ENCODE results near the gene CAMSAP3.

CAMSAP3 gene

GRCh38 chr19:7579182-7579581 lies 16.5 kb upstream of the CAMSAP3 start:
- no peak for DNase-seq

DNA sequence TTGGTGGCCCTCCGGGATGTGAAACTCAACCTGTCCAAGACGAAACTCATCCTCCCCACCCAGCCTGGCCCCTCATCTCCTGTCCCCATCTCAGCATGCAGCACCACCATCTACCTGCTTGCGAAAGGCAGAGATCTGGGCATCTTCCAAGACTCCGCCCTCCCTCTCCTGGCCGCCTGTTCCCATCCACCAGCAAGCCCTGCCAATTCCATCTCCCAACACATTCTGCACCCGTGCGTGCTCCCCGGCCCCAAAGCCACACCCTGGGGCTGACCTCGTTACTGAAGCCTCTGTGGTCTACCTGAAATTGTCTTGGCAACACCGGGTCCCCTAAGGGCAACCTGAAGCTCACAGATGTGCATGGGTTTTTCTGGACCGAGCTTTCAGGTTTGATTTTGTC lies 13.2 kb upstream of the CAMSAP3 start:
- no peak for DNase-seq

DNA sequence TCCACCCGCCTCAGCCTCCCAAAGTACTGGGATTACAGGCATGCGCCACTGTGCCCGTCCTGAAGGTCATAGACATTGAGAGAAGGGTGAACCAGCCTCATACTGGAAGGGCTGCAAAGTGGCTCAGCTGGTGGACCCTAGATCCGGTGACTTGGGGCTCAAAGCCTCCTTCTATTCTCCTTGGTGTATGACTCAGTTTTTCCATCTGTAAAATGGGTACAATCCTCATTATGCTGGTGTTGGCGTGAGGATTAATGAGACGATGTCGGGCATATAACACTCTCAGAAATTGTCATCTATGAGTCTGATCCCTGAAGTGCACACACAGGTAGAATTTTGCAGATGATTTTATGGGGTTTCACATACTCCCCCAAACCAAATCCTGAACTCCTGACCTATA lies 5.8 kb upstream of the CAMSAP3 start:
- DNase-seq: no peak

DNA sequence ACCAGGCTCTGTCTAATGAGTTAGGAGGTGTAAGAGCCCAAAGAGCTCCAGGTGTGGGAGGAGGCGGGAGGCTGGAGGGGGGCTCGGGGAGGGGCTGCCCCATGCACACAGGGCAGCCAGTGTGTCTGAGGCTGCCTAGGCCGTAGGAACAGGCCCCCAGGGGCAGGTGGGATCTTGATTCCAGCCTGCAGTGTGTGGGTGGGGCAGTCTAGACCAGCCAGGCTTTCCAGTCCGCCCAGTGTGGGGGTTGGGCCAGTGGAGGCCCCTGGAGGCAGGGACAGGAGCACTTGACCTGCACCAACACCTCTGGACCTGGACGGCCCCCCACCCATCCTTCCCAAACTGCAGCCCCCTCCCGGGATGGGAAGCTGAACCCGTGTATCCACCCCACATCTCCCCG lies 5.4 kb upstream of the CAMSAP3 start:
- no peak for DNase-seq

DNA sequence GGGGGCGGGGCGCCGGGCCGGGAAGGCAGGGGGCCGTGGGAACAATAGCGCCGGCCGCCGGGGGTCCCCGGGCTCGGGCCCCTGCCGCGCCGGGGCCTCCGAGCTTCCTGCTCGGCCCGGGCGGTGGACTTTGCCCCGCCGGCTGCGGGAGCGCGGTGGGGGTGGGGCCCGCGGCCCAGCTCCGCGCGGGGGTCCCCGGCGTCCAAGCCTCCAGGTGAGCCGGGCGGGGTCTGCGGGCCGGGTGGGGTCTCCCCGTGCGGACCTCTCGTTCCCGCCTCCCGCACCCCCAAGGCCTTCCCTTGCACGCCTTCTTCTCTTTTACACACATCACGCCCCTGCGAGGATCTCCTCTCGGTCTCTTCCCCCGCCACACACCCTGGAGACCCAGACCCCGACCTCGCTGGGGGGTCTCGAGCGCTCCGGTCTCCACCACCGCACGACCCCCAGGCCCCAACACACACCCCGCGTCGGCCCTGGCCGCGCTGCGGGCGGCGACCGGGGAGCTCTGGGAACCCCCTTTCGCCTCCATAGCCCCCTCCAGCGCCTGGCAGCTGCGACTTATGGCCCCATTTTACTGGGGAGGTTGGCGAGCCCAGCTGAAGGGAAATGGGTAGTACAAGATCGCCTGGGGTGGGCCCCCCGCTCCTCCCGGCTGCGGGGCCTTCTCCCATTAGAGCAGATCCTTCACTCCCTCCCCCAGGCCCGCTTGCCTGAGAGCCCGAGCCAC lies 711 bp downstream of the CAMSAP3 start:
- DNase-seq: no peak

- no peak for DNase-seq
Measured at GRCh38 chr19:7597689-7598088, 2.0 kb downstream of the CAMSAP3 start.

DNA sequence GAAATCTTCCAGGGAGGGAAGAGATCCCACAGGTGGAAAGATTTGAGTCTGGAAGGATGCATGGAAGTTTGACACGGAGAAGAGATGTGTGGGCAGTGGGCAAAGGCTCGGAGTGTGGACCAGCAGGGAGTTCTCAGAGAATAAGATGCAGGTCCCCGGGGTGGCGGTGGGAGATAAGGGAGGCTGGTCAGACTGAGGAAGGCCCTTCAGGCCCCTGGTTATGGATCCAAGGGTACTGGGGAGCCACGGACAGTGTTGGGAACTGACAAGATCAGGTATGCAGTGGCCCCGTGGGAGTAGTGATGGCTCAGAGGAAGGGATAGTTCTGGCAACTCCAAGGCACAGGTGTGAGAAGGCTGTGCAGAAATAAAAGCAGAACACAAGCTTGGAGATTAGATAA lies 2.5 kb downstream of the CAMSAP3 start:
- DNase-seq: no peak

DNA sequence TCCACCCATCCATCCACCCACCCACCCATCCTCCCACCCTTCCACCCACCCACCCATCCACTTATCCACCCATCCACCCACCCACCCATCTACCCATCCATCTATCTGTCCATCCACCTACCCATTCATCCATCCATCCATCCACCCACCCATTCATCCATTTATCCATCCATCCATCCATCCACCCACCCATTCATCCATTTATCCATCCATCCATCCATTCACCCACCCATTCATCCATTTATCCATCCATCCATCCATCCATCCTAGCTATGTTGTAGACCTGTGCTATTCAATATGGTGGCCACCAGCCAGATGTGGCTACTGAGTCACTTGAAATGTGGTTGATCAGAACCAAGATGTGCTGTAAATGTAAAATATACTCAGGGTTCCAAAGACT lies 5.1 kb downstream of the CAMSAP3 start:
- DNase-seq: no peak

GRCh38 chr19:7602240-7602934 lies 6.7 kb downstream of the CAMSAP3 start:
- DNase-seq: no peak

DNA sequence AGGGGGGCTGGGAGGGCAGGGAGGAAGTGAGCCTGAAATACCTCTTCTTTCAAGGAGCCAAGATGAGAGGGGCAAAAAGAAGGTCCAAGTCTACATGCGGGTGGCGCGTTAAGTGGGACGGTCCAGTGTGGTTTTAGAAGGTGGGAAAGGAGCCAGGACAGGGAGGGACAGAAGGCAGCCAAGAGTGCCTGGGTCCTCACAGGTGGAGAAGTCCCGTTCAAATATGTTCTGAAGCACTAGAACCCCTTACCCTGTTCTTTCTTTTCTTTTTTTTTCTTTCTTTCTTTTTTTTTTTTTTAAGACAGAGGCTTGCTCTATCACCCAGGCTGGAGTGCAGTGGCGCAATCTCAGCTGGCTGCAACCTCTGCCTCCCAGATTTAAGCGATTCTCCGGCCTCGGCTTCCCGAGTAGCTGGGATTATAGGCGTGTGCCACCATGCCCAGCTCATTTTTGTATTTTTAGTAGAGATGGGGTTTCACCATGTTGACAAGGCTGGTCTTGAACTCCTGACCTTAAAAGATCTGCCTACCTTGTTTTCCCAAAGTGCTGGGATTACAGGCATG lies 7.4 kb downstream of the CAMSAP3 start:
- DNase-seq: no peak

GRCh38 chr19:7603919-7604318 lies 8.3 kb downstream of the CAMSAP3 start:
- no peak for DNase-seq

- DNase-seq: no peak
Measured at GRCh38 chr19:7605490-7606222, 10.0 kb downstream of the CAMSAP3 start.

DNA sequence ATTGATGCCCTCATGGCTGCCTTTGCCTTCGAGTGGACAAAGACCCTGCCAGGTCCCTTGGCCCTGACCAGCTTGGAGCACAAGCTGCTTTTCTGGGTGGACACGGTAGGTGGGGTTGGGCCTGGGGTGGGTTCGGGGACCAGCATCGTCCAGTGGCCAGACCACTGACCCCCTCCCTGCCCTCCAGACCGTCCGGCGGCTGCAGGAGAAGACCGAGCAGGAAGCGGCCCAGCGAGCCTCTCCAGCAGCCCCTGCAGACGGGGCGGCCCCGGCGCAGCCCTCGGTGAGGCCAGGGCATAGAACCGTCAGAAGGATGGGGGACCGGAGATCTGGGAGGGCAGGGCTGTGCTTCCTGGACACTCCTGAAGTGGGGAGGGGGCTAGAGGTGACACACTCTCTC lies 10.6 kb downstream of the CAMSAP3 start:
- no peak for DNase-seq

- no peak for DNase-seq
Measured at GRCh38 chr19:7607212-7607873, 11.7 kb downstream of the CAMSAP3 start.

DNA sequence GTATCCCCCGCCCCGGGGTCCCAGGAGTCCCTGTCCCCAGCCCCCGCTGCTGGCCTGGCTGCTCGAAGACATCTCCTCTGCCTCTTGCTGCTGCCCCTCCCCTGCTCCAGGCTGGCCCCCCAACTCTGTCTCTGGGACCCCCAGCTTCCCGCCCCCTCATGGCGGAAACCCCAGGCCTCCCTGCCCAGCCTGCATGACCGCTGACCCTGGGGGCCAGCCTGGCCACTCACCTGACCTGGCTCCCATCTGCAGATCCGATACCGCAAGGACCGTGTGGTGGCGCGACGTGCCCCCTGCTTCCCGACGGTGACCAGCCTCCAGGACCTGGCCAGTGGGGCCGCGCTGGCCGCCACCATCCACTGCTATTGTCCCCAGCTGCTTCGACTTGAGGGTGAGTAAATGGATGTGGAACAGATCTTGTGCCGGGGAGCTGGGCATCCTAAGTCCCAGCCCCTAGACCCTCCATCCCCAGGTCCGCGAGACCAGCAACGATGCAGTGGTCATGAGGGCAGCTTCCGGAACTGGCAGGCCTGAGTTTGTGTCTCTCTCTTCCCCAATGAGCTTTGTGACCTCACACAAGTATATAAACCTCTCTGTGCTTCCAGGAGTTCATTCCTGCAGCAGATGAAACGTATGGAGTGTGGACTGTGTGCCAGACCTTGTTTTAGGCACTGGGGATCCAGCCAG lies 12.4 kb downstream of the CAMSAP3 start:
- no peak for DNase-seq

DNA sequence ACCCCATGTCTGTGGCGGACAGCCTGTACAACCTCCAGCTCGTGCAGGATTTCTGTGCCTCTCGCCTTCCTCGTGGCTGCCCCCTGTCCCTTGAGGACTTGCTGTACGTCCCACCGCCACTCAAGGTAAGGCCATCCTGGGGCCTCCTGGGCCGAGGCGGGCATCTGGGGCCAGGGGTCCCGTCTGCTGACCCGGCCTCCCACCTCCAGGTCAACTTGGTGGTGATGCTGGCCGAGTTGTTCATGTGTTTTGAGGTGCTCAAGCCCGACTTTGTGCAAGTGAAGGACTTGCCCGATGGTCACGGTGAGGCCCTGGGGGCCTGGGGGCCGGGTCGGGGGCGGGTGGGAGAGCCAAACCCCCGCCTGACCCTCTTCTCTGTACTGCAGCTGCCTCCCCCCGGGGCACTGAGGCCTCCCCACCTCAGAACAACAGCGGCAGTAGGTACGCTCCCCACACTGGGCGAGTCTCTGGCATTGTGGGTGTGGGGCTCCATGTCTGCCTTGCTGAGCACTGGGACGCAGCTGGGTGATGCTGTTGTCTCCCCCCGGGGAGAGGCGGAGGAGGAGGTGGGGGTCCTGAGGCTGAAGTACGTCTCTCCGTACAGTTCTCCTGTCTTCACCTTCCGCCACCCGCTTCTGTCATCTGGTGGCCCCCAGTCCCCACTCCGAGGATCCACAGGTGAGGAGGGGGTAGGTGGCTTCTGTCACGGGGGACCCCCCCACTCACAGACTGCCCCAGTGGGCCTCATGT lies 15.0 kb downstream of the CAMSAP3 start:
- DNase-seq: no peak

DNA sequence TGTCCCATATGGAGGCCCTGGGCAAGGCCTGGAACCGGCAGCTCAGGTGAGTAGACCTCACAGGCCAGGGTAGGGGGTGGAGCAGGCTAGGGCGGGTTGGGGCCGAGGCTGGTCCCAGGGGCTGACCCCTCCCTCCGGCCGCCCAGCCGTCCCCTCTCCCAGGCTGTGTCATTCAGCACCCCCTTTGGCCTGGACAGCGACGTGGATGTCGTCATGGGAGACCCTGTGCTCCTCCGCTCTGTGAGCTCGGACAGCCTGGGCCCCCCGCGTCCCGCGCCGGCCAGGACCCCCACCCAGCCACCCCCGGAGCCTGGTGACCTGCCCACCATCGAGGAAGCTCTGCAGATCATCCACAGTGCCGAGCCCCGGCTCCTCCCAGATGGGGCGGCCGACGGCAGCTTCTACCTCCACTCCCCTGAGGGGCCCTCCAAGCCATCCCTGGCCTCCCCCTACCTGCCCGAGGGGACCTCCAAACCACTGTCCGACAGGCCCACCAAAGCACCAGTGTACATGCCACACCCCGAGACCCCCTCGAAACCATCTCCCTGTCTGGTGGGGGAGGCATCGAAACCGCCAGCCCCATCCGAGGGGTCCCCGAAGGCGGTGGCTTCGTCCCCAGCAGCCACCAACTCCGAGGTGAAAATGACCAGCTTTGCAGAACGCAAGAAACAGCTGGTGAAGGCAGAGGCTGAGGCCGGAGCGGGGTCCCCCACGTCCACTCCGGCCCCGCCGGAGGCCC lies 16.0 kb downstream of the CAMSAP3 start:
- DNase-seq: no peak

DNA sequence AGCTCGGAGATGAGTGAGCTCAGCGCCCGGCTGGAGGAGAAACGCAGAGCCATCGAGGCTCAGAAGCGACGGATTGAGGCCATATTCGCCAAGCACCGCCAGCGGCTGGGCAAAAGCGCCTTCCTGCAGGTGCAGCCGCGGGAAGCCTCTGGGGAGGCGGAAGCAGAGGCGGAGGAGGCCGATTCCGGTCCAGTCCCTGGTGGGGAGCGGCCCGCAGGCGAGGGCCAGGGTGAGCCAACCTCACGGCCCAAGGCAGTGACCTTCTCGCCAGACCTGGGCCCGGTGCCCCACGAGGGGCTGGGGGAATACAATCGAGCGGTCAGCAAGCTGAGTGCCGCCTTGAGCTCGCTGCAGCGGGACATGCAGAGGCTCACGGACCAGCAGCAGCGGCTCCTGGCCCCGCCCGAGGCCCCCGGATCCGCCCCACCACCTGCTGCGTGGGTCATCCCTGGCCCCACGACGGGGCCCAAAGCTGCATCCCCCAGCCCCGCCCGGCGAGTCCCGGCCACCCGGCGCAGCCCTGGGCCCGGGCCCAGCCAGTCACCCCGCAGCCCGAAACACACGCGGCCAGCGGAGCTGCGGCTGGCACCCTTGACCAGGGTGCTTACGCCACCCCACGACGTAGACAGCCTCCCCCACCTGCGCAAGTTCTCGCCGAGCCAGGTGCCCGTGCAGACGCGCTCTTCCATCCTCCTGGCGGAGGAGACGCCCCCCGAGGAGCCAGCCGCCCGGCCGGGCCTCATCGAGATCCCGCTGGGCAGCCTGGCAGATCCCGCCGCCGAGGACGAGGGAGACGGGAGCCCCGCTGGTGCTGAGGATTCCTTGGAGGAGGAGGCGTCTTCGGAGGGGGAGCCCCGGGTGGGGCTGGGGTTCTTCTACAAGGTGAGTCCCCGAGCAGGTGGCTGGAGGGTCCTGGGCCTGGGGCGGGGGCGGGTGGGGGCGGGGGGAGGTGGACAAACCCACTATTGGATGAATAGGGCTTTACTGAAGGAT lies 16.9 kb downstream of the CAMSAP3 start:
- no peak for DNase-seq

DNA sequence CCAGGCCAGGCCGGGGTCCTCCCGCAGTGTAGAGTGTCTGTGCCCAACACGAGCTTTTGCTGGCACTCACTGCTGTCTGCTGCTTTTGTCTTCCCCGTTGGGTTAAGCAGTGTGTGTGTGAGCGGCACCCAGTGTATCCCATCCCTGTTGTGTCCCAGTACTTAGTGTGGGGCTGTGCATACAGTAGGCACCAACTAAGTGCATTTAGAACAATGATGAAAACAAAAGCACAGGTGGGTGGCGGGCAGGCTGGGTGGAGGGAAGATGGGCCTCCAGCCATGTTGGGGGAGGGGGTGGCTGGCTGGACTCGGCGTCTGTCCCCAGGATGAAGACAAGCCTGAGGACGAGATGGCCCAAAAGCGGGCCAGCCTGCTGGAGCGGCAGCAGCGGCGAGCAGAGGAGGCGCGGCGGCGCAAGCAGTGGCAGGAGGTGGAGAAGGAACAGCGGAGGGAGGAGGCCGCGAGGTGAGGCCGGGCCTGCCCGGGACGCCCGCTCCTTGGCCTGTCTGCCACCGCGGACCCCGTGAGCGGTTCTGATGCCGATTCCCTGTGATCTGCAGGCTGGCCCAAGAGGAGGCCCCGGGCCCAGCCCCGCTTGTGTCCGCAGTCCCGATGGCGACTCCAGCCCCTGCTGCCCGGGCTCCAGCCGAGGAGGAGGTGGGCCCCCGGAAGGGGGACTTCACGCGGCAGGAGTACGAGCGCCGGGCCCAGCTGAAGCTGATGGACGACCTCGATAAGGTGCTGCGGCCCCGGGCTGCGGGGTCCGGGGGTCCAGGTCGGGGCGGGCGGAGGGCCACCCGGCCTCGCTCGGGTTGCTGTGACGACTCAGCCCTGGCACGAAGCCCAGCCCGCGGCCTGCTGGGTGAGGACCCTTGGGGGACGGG lies 19.4 kb downstream of the CAMSAP3 start:
- DNase-seq: no peak
